ENCODE data around the gene COPS7A. TPM values are rescaled to one million over a fixed set of nuclear protein-coding genes. Genes with fewer than 3 reads are reported as not detected.

COPS7A gene
- polyA plus RNA-seq, 1 donor from 2014 or later: 36.8 TPM

DNA sequence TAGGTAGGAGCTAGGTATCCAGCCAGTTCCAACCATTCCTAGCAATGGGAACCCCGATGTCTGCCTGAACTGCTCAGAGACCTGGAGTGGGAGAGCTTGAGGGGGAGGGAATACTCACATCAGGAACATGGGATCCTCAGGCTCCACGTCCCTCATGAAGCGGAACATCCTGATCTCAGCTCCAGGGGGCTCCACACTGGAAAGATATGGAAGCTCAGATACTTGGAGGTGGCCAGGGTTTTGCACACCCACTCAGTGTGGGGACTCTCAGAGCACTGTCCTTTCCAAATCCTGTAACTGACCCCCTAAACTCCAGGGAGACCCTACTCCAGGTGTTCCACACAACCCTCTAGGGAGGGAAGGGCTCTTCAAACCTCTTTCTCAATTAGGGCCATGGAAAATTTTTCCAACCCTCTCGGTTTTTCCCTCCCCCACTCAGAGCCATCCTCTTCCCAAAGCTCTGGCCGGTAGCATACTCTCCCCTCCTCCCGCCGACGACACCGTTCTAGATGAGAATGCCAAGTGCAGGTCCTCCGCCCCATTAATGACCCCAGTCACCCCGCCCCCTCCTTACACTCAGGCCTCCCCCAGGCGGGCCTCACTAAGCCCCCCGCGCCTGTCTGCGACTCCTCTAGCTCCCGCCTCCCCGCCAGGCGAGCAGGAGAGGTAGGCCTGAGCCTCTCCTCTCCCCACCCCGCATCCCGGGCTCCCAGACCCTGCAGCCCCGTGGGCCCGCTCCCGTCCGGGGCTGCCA lies 28.5 kb downstream of the COPS7A start:
- Mint-ChIP-seq H3K27me3 (peaks cover 1% of the 10 kb centered on the region), H3K4me1 (peaks cover 7 to 16% (median 10%) of the 10 kb centered on the region in 3 donors), H3K36me3 (peaks cover 2% of the 10 kb centered on the region), H3K4me3 (peak overlapping the region; percentile 93 to 99 (median 98)), H3K27ac (peak overlapping the region; percentile 99), H3K9me3 (no peaks in the 10 kb centered on the region)

DNA sequence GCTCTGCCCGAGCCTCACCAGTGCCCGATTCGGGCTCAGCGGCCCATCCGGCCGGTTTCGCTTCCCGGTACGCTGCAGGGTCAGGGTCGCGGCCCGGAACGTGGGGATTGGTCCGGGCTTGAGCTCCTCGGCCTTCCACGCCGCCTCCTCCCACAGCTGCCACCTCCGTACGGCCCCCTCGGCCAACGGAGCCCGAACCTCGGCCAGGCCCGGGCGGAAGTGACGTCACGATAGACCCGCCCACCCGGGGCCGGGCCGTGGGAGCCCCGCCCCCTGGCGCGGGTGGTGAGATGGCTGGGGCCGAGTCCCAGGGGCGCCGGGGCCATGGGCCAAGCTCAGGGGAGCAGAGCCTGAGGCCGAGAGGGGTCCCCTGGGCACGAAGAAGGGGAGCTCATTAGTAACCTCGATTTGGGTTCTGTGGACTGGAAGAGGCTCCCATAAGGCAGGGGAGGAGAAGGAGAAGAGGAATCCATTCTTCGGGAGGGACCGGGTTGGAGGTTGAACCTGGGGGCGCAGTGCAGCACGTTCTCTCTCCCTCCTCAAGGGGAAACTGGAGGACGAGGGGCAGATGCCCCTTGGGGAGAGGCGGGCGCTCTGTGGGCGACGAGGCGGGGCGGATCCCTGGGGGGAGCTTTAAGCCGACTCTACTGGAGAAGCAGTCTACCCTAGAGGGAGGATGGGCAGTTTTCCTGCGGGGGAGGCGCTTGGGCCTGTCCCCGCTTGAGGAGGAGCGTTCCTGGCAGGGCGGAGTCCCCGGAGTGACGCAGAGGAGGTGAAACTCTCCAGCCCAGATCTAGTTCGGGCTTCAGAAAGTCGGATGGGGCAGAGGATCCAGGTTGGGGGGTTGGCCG lies 29.3 kb downstream of the COPS7A start, which contains the start of gene MLF2:
Gene MLF2 (minus strand): TSS at position 221 of the 851 bp plus-strand sequence. CDS start 807 bp downstream, outside the sequence.
- Mint-ChIP-seq H3K36me3 (peaks cover 2% of the 10 kb centered on the region), H3K4me1 (peaks cover 7 to 18% (median 12%) of the 10 kb centered on the region in 3 donors), H3K27ac (peak within 1 kb of the TSS; percentile 99), H3K4me3 (peak within 1 kb of the TSS; percentile 93 to 99 (median 98)), H3K9me3 (no peaks in the 10 kb centered on the region), H3K27me3 (peaks cover 1% of the 10 kb centered on the region)

DNA sequence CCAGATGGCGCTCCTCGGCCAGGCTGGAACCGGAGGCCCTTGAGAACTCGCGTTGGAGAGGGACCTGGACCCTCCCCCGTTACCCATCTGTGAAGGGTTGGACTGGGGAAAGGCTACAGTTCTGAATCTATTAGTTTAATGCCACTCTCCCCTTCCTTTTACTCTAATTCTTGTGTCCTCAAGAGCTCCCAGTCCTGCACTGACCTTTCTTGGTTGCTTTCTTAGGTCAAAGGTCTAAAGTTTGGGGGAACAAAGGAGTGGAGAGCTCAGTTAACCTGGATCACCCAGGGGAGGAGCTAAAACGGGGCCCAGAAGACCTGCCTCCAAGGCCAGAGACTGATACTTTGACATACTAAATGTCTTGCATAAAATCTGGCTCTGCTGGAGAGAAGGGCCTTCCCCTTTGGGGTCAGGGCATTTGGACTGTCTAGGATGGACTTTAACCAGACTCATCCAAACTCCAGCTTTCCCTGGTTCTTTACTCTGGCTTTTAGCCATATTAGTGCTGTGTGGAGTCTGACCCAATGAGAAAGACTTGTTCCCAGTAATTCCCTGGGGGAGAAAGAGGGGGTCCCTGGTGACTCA lies 30.0 kb downstream of the COPS7A start:
- H3K27ac Mint-ChIP-seq: peak overlapping the region; percentile 99
- H3K9me3 Mint-ChIP-seq: no peaks in the 10 kb centered on the region
- H3K27me3 Mint-ChIP-seq: peaks cover 1% of the 10 kb centered on the region
- peaks cover 2% of the 10 kb centered on the region for H3K36me3 Mint-ChIP-seq
- peaks cover 7 to 22% (median 18%) of the 10 kb centered on the region in 3 donors for H3K4me1 Mint-ChIP-seq
- peak overlapping the region; percentile 93 to 99 (median 98) for H3K4me3 Mint-ChIP-seq

DNA sequence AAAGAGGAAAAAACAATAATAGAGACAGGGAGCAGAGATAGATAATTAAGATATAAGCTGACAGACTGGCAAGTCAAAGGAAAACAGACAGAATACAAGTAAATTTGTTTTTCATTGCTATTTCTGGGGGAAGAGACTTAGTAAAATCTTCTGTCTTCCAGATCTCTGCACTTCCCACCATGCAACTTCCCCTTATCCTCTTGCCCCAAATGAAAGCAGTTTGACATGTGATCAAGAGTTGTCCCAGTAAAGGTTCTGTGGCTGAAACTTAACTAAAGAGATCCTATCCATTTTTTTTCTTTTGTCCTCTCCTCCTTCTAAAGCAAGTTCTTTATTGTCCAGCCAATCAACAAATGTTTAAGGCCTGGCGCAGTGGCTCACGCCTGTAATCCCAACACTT lies 30.6 kb downstream of the COPS7A start:
- H3K27me3 Mint-ChIP-seq: peaks cover 1% of the 10 kb centered on the region
- no peaks in the 10 kb centered on the region for H3K36me3 Mint-ChIP-seq
- H3K9me3 Mint-ChIP-seq: no peaks in the 10 kb centered on the region
- H3K27ac Mint-ChIP-seq: peak overlapping the region in 1 of 3 donors; percentile 75
- H3K4me3 Mint-ChIP-seq: peak overlapping the region in 3 of 4 donors; percentile 17 to 98 (median 53)
- peaks cover 7 to 25% (median 19%) of the 10 kb centered on the region in 3 donors for H3K4me1 Mint-ChIP-seq

DNA sequence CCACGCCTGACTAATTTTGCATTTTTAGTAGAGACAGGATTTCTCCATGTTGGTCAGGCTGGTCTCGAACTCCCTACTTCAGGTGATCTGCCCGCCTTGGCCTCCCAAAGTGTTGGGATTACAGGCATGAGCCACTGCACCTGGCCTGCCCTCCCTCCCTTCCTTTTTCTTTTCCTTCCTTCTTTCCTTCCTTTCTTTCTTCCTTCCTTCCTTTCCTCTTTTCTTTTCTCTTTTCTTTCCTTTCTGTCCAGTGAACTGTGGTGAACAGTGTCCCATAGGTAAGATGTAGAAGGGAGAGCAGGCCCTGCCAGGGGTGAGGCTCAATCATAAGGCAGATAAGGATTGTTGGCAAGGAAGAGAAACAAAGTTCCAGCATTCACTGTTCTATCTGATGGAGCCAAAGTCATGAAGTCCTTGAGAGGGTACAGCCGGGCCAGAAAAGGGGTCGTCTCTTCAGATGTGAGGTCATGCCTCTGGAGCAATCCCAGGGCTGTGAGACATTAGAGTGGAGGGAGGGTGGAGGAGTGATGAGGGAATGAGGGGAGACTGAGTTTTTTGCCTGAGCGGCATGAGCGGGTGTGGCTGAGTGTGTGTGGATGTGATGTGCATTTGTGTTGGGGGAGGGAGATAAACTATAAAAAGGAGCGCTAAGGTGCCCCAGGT lies 33.3 kb downstream of the COPS7A start:
- H3K27me3 Mint-ChIP-seq: peaks cover 1% of the 10 kb centered on the region
- no peaks in the 10 kb centered on the region for H3K9me3 Mint-ChIP-seq
- H3K4me3 Mint-ChIP-seq: no peak overlapping the region
- H3K36me3 Mint-ChIP-seq: no peaks in the 10 kb centered on the region
- peaks cover 7 to 17% (median 16%) of the 10 kb centered on the region in 3 donors for H3K4me1 Mint-ChIP-seq
- H3K27ac Mint-ChIP-seq: no peak overlapping the region

DNA sequence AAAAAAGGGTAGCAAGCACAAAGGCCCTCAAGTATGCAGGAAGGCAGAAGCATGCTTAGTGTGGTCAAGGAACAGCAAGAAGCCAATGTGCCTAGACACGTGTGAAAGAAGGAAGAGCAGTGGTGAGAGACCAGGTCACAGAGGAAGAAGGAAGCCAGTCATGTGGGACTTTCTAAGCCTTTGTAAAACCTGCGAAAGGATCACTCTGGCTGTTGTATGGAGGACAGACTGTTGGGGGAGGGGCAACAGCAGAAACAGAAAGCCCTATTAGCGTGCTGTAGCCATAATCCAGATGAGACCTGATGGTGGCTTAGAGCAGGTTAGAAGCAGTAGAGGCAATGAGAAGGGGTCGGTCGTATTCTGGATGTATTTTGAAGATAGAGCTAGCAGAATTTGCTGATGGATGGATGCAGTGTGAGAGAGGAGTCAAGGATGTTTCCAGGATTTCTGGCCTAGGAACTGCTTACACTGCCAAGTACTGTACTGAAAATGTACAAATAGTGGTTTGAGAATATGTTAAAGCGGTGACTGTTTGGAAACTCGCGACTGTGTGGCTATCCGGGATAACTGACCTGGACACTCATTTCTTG lies 34.8 kb downstream of the COPS7A start:
- Mint-ChIP-seq H3K36me3 (no peaks in the 10 kb centered on the region), H3K4me1 (peaks cover 2 to 16% (median 12%) of the 10 kb centered on the region in 3 donors), H3K4me3 (peak overlapping the region in 2 of 4 donors; percentile 5 to 72), H3K9me3 (no peaks in the 10 kb centered on the region), H3K27me3 (peaks cover 1% of the 10 kb centered on the region), H3K27ac (peak overlapping the region in 2 of 3 donors; percentile 33 to 76)

DNA sequence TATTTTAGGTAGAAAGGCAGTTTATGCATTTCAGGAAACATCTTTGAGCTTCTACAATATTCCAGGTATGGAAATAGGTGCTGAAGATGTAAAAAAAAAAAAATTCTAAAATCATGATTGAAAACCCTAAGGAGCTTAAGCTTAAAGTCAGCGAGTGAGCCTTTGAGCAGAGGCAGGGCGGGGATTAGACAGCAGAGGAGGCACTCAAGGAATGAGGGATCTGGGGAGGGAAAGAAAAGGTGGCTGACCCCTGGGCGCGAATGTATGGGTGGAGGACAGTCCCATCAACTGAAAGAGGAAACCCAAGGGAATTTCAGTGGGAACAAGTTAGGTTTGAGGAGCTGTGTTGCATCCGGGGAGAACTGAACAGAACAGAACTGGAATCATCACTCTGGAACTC lies 35.9 kb downstream of the COPS7A start:
- Mint-ChIP-seq H3K27ac (no peak overlapping the region), H3K4me3 (peak overlapping the region in 1 of 4 donors; percentile 5), H3K27me3 (peaks cover 8% of the 10 kb centered on the region), H3K4me1 (peaks cover 8 to 15% (median 11%) of the 10 kb centered on the region in 3 donors), H3K9me3 (no peaks in the 10 kb centered on the region), H3K36me3 (no peaks in the 10 kb centered on the region)

DNA sequence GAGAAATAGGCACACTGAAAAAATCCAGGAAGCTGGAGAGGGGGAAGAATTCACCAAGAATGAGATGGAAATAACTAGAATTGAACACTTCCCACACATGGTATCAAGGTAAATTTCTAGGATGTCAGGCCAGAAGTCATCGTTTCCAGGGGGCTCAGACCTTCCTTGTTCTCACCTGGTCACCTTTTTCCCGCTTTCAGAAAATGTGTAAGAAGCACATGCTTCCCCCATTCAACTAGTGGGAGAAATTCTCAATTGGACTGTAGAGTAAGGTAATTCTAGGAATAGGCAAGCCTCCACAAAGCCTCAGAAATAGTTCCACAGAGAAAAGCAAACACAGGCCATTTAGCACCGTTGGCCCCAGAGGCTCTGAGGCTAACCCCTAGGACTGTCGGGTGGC lies 39.5 kb downstream of the COPS7A start:
- H3K27ac Mint-ChIP-seq: no peak overlapping the region
- H3K4me3 Mint-ChIP-seq: peak overlapping the region in 1 of 4 donors; percentile 15

DNA sequence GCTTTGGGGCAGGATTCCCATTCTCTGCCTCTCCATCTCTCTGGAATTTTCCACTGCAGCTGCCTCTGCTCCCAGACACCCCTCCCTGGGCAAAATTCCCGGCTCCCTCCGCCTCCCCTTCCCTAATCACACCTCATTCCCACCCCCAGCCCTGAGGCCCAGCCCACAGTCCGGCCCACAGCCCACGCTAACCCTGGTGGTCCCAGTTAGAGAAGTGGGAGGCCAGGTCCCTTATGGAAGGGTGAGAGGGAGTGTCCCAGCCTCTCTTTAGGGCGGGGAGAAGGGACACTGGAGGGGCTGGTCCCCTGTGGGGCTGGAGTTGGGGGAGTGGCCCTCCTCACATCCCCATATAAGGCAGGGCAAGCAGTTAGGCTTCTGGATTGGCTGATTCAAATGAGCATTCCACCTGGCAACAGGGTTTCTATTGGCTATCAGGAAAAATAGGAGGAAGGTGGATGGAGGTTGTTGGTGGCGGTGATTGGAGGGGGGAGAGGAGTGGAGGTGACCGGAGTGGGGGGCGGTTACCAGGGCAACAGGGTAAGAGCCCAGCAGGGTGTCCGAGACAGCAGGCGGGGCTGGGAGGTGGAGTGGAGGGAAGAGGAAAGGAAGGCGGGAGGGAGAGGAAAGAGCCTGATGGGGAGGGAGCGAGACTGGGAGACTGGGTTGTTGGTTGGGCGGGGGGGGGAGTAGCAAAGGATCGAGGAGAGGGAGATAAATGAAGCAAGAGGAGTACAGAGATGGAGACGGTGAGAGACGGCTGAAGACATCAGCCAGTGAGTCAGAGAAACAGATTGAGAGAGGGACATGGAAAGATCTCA lies 40.4 kb downstream of the COPS7A start:
- Mint-ChIP-seq H3K27ac (peak overlapping the region in 1 of 3 donors; percentile 44), H3K36me3 (no peaks in the 10 kb centered on the region), H3K4me3 (peak overlapping the region in 3 of 4 donors; percentile 69 to 81 (median 80)), H3K9me3 (no peaks in the 10 kb centered on the region), H3K4me1 (peaks cover 7 to 17% (median 15%) of the 10 kb centered on the region in 3 donors), H3K27me3 (peaks cover 27% of the 10 kb centered on the region)

More for the DNA sequence above, 39.5 kb downstream of the COPS7A start:
- H3K9me3 Mint-ChIP-seq: no peaks in the 10 kb centered on the region
- peaks cover 13 to 22% (median 17%) of the 10 kb centered on the region in 3 donors for H3K4me1 Mint-ChIP-seq
- no peaks in the 10 kb centered on the region for H3K36me3 Mint-ChIP-seq
- H3K27me3 Mint-ChIP-seq: peaks cover 21% of the 10 kb centered on the region

DNA sequence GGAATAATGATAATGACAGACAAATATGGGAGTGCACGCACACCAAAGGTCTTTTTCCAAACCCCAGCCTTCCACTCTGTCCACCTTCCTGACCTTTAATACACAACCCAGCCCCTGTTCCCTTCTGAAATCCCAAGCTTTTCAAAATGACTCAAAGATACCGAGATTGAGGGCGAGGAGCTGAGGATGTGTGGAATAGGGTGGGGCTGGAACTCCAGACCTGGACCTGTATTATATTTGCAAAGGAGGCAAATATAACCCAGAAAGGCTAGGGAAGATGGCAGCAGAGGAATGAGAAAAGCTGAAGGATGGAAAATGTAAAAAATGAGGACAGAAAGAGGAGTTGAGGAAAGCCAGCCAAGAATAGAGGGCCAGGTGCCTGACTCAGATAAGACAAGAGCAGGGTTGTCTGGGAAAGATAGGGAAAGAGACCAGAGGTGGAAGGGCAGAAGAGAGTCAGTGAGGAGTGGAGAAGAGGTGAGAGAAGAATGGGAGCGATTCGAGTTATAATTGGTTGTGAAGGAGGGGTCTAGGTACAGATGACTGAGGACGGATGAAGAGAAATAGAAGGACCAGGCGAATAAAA lies 41.3 kb downstream of the COPS7A start:
- Mint-ChIP-seq H3K4me3 (peak overlapping the region; percentile 51 to 86 (median 70)), H3K27ac (peak overlapping the region in 2 of 3 donors; percentile 16 to 44), H3K9me3 (no peaks in the 10 kb centered on the region), H3K4me1 (peaks cover 7 to 17% (median 15%) of the 10 kb centered on the region in 3 donors), H3K36me3 (no peaks in the 10 kb centered on the region), H3K27me3 (peaks cover 27% of the 10 kb centered on the region)

DNA sequence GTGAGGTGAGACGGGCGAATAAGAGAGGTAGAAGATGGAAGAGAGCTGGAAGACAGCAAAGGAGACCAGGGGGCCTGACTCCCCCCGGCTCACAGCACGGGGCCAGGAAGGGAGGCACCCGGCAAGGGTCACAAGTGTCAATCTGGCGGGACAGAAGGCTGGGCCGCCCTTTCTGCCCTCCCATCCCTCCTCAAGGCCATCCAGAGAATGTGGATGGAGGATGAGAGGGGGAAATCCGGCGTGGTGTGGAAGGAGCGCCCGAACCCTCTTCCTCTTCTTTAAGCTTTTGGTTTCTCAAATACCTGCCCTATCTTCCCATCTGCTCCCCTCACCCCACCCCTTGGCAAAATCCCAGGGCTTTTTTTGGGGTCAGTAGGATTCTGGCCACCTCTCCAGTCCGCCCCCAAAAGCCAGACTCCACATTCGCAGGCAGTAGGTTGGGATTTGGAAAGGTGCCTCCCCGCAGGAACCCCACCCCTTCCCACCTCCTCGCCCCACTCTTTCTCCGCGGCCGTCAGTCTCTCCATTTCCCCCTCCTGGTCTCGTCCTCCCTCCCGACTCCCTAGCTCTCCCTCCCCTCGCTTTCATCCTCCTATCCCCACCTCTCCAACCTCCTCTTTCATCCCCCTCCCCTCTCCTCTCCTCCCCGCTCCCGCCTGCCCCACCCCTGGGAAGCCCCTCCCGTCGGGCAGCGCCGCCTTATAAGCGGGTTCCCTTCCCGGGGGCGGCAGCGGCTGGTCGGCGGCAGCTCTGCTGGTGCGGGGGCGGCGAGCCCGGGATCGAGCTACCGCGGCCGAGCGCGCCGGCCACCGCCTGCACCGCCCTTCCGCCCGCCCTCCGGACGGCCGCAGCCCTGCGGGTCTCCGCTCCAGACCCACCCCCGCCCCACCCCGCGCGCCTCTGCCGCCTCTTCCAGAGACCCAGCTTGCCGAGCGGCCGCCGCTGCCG lies 42.1 kb downstream of the COPS7A start, which contains the start of gene PTMS:
Gene PTMS (plus strand): TSS at position 730 of the 948 bp plus-strand sequence. CDS start 343 bp downstream, outside the sequence.
- H3K36me3 Mint-ChIP-seq: no peaks in the 10 kb centered on the region
- H3K27me3 Mint-ChIP-seq: peaks cover 31% of the 10 kb centered on the region
- H3K4me1 Mint-ChIP-seq: peaks cover 7 to 17% (median 15%) of the 10 kb centered on the region in 3 donors
- H3K9me3 Mint-ChIP-seq: no peaks in the 10 kb centered on the region
- H3K4me3 Mint-ChIP-seq: peak within 1 kb of the TSS; percentile 74 to 94 (median 86)
- peak within 1 kb of the TSS in 1 of 3 donors; percentile 16 for H3K27ac Mint-ChIP-seq

All from IgD-negative memory B cell (primary cell).